HepG2 (cell line): ENCODE results near the gene EEPD1. TPM values are rescaled to one million over a fixed set of nuclear protein-coding genes. Genes with fewer than 3 reads are reported as not detected.
A peak's percentile ranks its signal among the peaks of the same experiment; 100 is the strongest.
"Not testable (repeated sequence)": the region's sequence is repeated elsewhere in the genome, so short reads cannot be mapped to it uniquely, and the experiment has no call there.

Source experiments
- ATAC-seq: fragments of 200-7000 bp; cut with Tn5 transposase; 3 replicates; pipeline ENCODE4 v1.9.1; 2020; ENCODE audit warnings: mild to moderate bottlenecking, moderate library complexity
- BruUV-seq: library from RNA; stranded (reverse); fragments of 400-500 nt; replicated peaks from 2 replicates; lab custom pipeline; 2021; lab: Mats Ljungman, UMichigan
- CTCF ChIA-PET: fragments of 300-600 bp; formaldehyde crosslinking; extraction: SDS; loops from one replicate; lab custom pipeline; 2021; ENCODE audit warnings: low total read pairs, inconsistent platforms, low intra/inter-chr PET ratio; lab: Yijun Ruan, JAX
- POLR2A ChIA-PET: fragments of 350-600 bp; sonication (Branson Sonifier 250); formaldehyde crosslinking; loops from one replicate; lab custom pipeline; 2020; ENCODE audit warnings: antibody characterized with exemption, inconsistent platforms; lab: Yijun Ruan, JAX
- DNase-seq: peaks from one replicate; pipeline ENCODE4 v3.0.0-alpha.2; 2015; ENCODE audit warnings: low spot score
- FAIRE-seq: peaks from 3 replicates; lab custom pipeline; 2011; peaks lifted over from hg19 to GRCh38; lab: Jason Lieb, UNC
- H2AFZ ChIP-seq: one replicate; pipeline ENCODE4 v1.6.1; 2011; ENCODE audit warnings: low read length, inconsistent platforms
- H3K27ac ChIP-seq: fragments of 300-600 bp; 3 replicates; pipeline ENCODE4 v1.8.0; 2011; ENCODE audit warnings: mixed run types, mild to moderate bottlenecking, mixed read lengths, low read length, inconsistent platforms; ENCODE audit not compliant: insufficient read depth; ENCODE audit errors: extremely low read length
- H3K27me3 ChIP-seq, 2 experiments: fragments of 200-600 bp in 1 of 2; 2 replicates in 1 of 2; 3 replicates in 1 of 2; pipeline versions ENCODE4 v1.6.0 to v1.8.0; 2011; ENCODE audit warnings: low read length in 2 of 2, mild to moderate bottlenecking in 2 of 2, moderate library complexity in 2 of 2, inconsistent platforms in 1 of 2; ENCODE audit not compliant: insufficient read depth in 2 of 2, control insufficient read depth in 1 of 2
- H3K36me3 ChIP-seq, 2 experiments: fragments of 200-600 bp in 1 of 2; replicated peaks in 1 of 2; 2 replicates in 1 of 2; 3 replicates in 1 of 2; pipeline versions ENCODE4 v1.5.1 to v1.8.0; 2011; ENCODE audit warnings: low read length in 2 of 2, inconsistent platforms in 1 of 2; ENCODE audit not compliant: insufficient read depth in 2 of 2, control insufficient read depth in 1 of 2
- H3K4me1 ChIP-seq: 2 replicates; pipeline ENCODE4 v1.5.1; 2012; ENCODE audit warnings: low read length, inconsistent platforms; ENCODE audit not compliant: insufficient read depth
- H3K4me2 ChIP-seq: 2 replicates; pipeline ENCODE4 v1.6.0; 2011; ENCODE audit warnings: low read depth, low read length, inconsistent platforms
- H3K4me3 ChIP-seq, 3 experiments: fragments of 200-600 bp in 1 of 3; sonication (generic), shearing (Covaris generic) in 1 of 3; replicated peaks in 1 of 3; 2 replicates each; pipeline ENCODE4 v1.5.1; 2011 to 2016; ENCODE audit warnings: low read length in 3 of 3, inconsistent platforms in 2 of 3, low read depth in 2 of 3, mild to moderate bottlenecking in 2 of 3, control low read depth in 1 of 3, mixed read lengths in 1 of 3; ENCODE audit not compliant: insufficient read depth in 1 of 3
- H3K79me2 ChIP-seq: one replicate; pipeline ENCODE4 v1.6.1; 2011; ENCODE audit warnings: low read length, inconsistent platforms; ENCODE audit not compliant: insufficient read depth
- H3K9ac ChIP-seq: 2 replicates; pipeline ENCODE4 v1.6.0; 2011; ENCODE audit warnings: mild to moderate bottlenecking, low read depth, low read length, inconsistent platforms; ENCODE audit not compliant: insufficient read depth
- H3K9me3 ChIP-seq: 2 replicates; pipeline ENCODE4 v1.5.1; 2012; ENCODE audit warnings: mild to moderate bottlenecking, low read length
- H4K20me1 ChIP-seq: 2 replicates; pipeline ENCODE4 v1.6.0; 2011; ENCODE audit warnings: inconsistent platforms, mild to moderate bottlenecking, low read length, moderate library complexity; ENCODE audit not compliant: insufficient read depth
- EHMT2 ChIP-seq: fragments of 200-600 bp; sonication (generic); IDR thresholded peaks from 2 replicates; pipeline ENCODE4 v1.7.0; 2017; ENCODE audit warnings: antibody characterized with exemption, low read depth, low read length, borderline replicate concordance
- KMT2A ChIP-seq: sonication (generic); formaldehyde crosslinking; IDR thresholded peaks from 2 replicates; pipeline ENCODE4 v1.4.0; 2020; ENCODE audit warnings: missing genetic modification reagents
- NCOA1 ChIP-seq: sonication (generic); formaldehyde crosslinking; IDR thresholded peaks from 2 replicates; pipeline ENCODE4 v1.9.0; 2021; ENCODE audit warnings: missing genetic modification reagents
- RAD21 ChIP-seq: fragments of 450-650 bp; formaldehyde crosslinking; IDR thresholded peaks from 2 replicates; pipeline ENCODE4 v1.5.0; 2020; ENCODE audit warnings: mild to moderate bottlenecking
- SMAD9 ChIP-seq: sonication (generic); formaldehyde crosslinking; IDR thresholded peaks from 2 replicates; pipeline ENCODE4 v1.5.1; 2020; ENCODE audit warnings: mild to moderate bottlenecking, missing genetic modification reagents
- ZNF331 ChIP-seq: sonication (generic); formaldehyde crosslinking; IDR thresholded peaks from 2 replicates; pipeline ENCODE4 v1.4.0; 2020; ENCODE audit warnings: missing genetic modification reagents
- ZNF510 ChIP-seq: sonication (generic); formaldehyde crosslinking; IDR thresholded peaks from 2 replicates; pipeline ENCODE4 v1.4.0; 2020; ENCODE audit warnings: low read depth, mild to moderate bottlenecking, missing genetic modification reagents
- ZNF781 ChIP-seq: sonication (generic); formaldehyde crosslinking; IDR thresholded peaks from 2 replicates; pipeline ENCODE4 v1.5.1; 2020; ENCODE audit warnings: borderline replicate concordance, mild to moderate bottlenecking, missing genetic modification reagents; ENCODE audit errors: not compliant biosample characterization
- WGBS: methylation state at CpG from one replicate; pipeline ENCODE4 v1.1.6; 2017; ENCODE audit warnings: low lambda C conversion rate; 5-methylcytosine and 5-hydroxymethylcytosine counted together
- in situ Hi-C: cut with HindIII; loops from 2 replicates; pipeline ENCODE4 v1.10.0; 2017; ENCODE audit warnings: low pct_unique_long_range_greater_than_20kb; ENCODE audit not compliant: extremely low pct_ligation_motif_present
- intact Hi-C: fragments of 100-400 bp; cut with micrococcal nuclease; formaldehyde crosslinking; loops from one replicate; pipeline ENCODE4 v1.10.0; 2022; ENCODE audit not compliant: unreplicated experiment
- polyA plus RNA-seq, 8 experiments: library from polyadenylated mRNA; depleted of rRNA in 3 of 8; stranded (reverse) in 7 of 8; unstranded in 1 of 8; fragments of >200 nt; fragmentation: Illumina TruSeq in 4 of 8; extraction: Trizol in 4 of 8; gene quantifications; 2 replicates each; pipeline versions ENCODE4 v1.2.1 to v1.2.3, GENCODE V29; 2011 to 2016; ENCODE audit warnings: low read depth in 4 of 8, missing spikeins in 1 of 8, mixed read lengths in 1 of 8; ENCODE audit not compliant: insufficient read depth in 1 of 8
- total RNA-seq, 5 experiments: library from RNA; depleted of rRNA; stranded (reverse); fragments of >200 nt; fragmentation: Illumina TruSeq; extraction: Trizol; gene quantifications; 2 replicates each; pipeline ENCODE4 v1.2.3, GENCODE V29; 2016; ENCODE audit warnings: low read depth in 1 of 5

Gene EEPD1
- total and polyA plus RNA-seq, 2 of the 13 experiments (the other 11 are each of a cell fraction or from before 2014, with no cell fraction given): 10.1 to 16.4 TPM

DNA sequence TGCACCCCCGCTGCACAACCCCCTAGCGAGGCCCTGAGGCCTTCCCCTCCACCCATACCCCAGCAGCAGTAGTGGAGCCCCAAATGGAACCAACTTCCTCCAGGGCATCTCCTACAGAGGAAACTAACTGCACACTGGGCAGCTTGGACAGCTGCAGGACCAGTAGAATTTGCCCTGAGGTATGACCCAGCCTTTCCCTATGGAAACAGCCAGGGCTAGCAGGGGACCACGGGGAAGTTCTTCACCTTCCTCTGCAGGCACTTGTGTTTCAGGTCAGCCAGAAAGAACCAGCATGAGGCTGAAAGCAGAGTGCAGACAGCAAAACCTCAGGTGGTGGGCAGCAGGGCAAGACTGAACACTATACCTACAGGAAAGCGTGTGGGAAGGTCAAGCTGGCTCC lies 5.7 kb upstream of the EEPD1 start:
- FAIRE-seq (no peak), DNase-seq (no peak)
- peaks cover 8% of the 10 kb centered on the region for H3K9me3 ChIP-seq
- no peak overlapping the region for H2AFZ ChIP-seq
- no peak overlapping the region for H3K4me2 ChIP-seq
- H3K36me3 ChIP-seq: no peaks in the 10 kb centered on the region
- ChIA-PET POLR2A (no interaction called here), CTCF (no interaction called here)
- no TSS peak for BruUV-seq
- intact Hi-C loops (no loop called here), in situ Hi-C loops (no loop called here)
- H3K4me1 ChIP-seq: peaks cover 28% of the 10 kb centered on the region
- no peaks in the 10 kb centered on the region for H3K79me2 ChIP-seq
- no peak overlapping the region for H3K9ac ChIP-seq
- H3K27ac ChIP-seq: no peak overlapping the region
- no peak for TF ChIP-seq EHMT2
- TF ChIP-seq KMT2A (CRISPR knock-in tag): no peak
- no peak for TF ChIP-seq NCOA1 (CRISPR knock-in tag)
- no peak for TF ChIP-seq SMAD9 (CRISPR knock-in tag)
- no peak for TF ChIP-seq ZNF510 (CRISPR knock-in tag)
- TF ChIP-seq RAD21 (CRISPR knock-in tag): no peak
- TF ChIP-seq, all 625 proteins: peak for 0
- ATAC-seq: no peak
- Histone ChIP-seq H3K27me3 (peaks cover 2 to 4% of the 10 kb centered on the region in 2 experiments; a peak in 1 of 5 replicates), H4K20me1 (no peaks in the 10 kb centered on the region), H3K4me3 (no peak overlapping the region)
- WGBS: 38% methylated on average over 3 of the region's 4 CpGs

DNA sequence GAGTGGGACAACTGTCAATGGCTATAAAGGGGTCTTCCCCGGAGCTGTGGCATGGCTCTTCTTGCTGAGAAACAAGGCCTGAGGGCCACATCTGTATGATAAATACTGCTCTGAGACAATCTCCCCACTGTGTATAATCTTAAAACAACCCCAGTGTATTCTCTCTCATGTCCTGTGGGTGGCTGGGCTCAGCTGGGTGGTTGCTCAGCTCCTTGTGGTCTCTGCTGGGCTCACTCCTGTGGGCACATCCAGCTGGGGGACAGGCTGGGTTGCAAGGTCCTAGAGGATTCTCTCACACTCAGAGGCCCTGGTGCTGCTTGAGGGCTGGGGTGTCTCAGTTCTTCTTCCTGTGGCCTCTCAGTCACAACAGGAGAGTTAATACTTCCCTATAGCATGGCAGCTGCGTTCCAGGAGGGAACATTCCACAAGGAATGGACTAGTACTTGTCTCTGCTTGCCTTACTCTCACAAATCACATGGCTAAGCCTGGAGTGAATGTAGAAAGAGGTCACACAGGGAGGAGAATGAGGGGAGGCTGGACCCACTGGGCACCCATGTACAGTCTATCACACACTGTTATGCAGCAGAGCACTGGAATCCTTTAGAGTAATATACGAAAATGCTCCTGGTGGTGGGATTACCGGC lies 4.5 kb upstream of the EEPD1 start:
- CTCF ChIA-PET: no interaction called here
- TF ChIP-seq ZNF781 (CRISPR knock-in tag) (no peak), ZNF331 (CRISPR knock-in tag) (peak; percentile 100)

DNA sequence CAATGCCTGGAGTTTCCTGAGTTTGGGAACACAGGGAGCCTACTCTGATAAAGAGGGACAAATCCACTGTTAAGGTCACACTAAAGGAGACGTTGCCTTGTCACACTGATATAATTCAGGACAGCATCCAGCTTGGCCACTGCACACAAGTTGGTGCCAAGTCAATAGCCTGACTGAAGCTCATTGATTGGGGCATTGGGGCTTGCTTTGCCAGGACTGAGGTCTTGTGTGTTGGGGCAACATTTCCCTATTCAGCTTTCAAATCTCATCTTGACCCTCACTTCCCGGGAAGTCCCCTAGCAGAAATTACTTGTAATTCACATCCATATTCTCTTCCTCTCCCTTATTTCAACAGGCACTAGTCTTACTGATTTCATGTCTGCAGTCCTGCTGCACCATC lies 3.8 kb upstream of the EEPD1 start:
- FAIRE-seq, H3K9ac ChIP-seq, H3K27ac ChIP-seq, H3K4me2 ChIP-seq, ATAC-seq, in situ Hi-C loops, POLR2A ChIA-PET, DNase-seq, H3K9me3 ChIP-seq, H3K36me3 ChIP-seq, BruUV-seq, H3K79me2 ChIP-seq, H3K27me3 ChIP-seq, CTCF ChIA-PET, H3K4me3 ChIP-seq, H4K20me1 ChIP-seq, H2AFZ ChIP-seq, intact Hi-C loops: not testable (repeated sequence)
- peaks cover 30% of the 10 kb centered on the region for H3K4me1 ChIP-seq
- no CpG with 5 or more reads among the region's 2 CpGs for WGBS

More for the DNA sequence above, 4.5 kb upstream of the EEPD1 start:
- Histone ChIP-seq H3K9me3 (peaks cover 8% of the 10 kb centered on the region), H3K9ac (no peak overlapping the region), H4K20me1 (no peaks in the 10 kb centered on the region), H3K27me3 (peaks cover 2 to 4% of the 10 kb centered on the region in 2 experiments; a peak in 1 of 5 replicates), H3K4me2 (no peak overlapping the region), H3K4me1 (peaks cover 29% of the 10 kb centered on the region), H3K36me3 (no peaks in the 10 kb centered on the region), H3K27ac (no peak overlapping the region), H3K4me3 (no peak overlapping the region), H3K79me2 (peaks cover under 1% of the 10 kb centered on the region), H2AFZ (no peak overlapping the region)
- intact Hi-C loops: no loop called here
- no peak for FAIRE-seq
- DNase-seq: no peak
- no peak for ATAC-seq
- WGBS: 62% methylated on average over 4 of the region's 4 CpGs
- no TSS peak for BruUV-seq
- POLR2A ChIA-PET: interaction anchor here (0.6 kb wide), 1 partner anchor 28 kb away, joined by 3 read pairs; no protein-coding TSS in a partner anchor
- in situ Hi-C loops: no loop called here
